ENCODE results near the gene FPGS. TPM values are rescaled to one million over a fixed set of nuclear protein-coding genes. Genes with fewer than 3 reads are reported as not detected.

FPGS gene
- total RNA-seq, 2 experiments from 2014 or later = 79.8 to 80.4 TPM

DNA sequence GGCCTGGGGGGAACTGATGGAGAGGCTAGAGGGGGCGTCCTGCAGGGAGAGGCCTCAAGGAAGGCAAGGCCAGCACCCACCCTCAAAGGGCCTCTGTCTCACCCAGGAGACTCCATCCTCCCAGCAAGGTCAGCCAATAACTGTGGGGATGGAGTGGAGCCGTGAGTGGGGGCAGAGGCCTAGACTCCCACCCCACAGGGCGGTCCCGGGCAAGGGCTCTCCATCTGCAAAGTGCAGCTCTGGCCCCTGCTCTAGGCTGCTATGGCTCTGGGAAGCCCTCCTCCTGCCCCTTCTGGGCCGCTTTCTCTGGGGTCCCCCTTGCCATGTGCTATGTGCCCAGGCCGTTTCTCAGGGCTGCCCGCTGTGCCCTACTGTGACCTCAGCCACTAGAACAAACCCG, 14.0 kb downstream of the FPGS start:
- Mint-ChIP-seq H3K27ac (no peak overlapping the region), H3K9me3 (no peaks in the 10 kb centered on the region), H3K36me3 (ENCODE audit: low read depth) (peaks cover 13% of the 10 kb centered on the region), H3K4me3 (no peak overlapping the region), H3K27me3 (no peaks in the 10 kb centered on the region), H3K4me1 (ENCODE audit: low read depth) (no peaks in the 10 kb centered on the region)
- ChIA-PET CTCF (interaction anchor here (0.6 to 1.0 kb wide), 2 partner anchors 11 to 71 kb away, joined by 3 read pairs; no protein-coding TSS in a partner anchor), POLR2A (interaction anchor here (0.5 to 2.1 kb wide), 5 partner anchors 9 to 36 kb away, joined by 3 to 8 read pairs (median 3); partner anchors contain the start of gene FPGS)
- TF ChIP-seq, protein P1, sequence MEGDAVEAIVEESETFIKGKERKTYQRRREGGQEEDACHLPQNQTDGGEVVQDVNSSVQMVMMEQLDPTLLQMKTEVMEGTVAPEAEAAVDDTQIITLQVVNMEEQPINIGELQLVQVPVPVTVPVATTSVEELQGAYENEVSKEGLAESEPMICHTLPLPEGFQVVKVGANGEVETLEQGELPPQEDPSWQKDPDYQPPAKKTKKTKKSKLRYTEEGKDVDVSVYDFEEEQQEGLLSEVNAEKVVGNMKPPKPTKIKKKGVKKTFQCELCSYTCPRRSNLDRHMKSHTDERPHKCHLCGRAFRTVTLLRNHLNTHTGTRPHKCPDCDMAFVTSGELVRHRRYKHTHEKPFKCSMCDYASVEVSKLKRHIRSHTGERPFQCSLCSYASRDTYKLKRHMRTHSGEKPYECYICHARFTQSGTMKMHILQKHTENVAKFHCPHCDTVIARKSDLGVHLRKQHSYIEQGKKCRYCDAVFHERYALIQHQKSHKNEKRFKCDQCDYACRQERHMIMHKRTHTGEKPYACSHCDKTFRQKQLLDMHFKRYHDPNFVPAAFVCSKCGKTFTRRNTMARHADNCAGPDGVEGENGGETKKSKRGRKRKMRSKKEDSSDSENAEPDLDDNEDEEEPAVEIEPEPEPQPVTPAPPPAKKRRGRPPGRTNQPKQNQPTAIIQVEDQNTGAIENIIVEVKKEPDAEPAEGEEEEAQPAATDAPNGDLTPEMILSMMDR (IDR thresholded peaks at IDR 0.05) = no peak
- no peak for DNase-seq
- intact Hi-C loops (cut with micrococcal nuclease) = no loop called here
- ATAC-seq = no peak

DNA sequence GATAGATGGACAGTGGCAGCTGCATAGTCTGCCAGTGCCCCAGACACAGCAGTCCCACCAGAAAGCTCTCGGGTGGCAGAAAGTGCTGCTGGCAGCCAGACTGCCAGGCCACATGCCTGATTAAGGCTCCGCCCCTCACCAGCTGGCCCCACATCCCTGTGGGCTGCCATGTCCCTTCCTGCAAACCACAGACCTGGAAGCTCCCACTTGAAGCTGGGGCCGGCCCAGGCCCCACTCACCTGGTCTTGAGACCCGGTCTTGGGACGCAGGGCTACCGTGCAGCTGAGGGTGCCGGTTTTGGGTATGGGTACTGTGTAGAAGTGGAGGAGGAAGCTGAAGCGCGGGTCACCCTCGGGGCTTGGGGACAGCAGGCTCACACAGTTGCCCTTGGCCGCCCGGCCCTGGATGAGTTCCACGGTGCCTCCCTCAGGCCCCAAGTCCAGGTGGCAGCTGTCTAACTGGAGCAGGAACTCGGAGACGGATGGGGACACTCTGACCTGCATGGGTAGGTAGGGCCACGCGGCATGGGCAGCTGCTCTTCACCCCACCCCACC, 15.3 kb downstream of the FPGS start:
- Mint-ChIP-seq H3K27me3 (no peaks in the 10 kb centered on the region), H3K27ac (no peak overlapping the region), H3K4me1 (ENCODE audit: low read depth) (no peaks in the 10 kb centered on the region), H3K4me3 (no peak overlapping the region), H3K36me3 (ENCODE audit: low read depth) (peaks cover 12% of the 10 kb centered on the region), H3K9me3 (no peaks in the 10 kb centered on the region)
- TF ChIP-seq, protein P1 (IDR thresholded peaks at IDR 0.05) = no peak
- CTCF ChIA-PET = interaction anchor here (0.7 to 1.9 kb wide), 3 partner anchors 52 to 83 kb away, joined by 3 to 5 read pairs (median 3); no protein-coding TSS in a partner anchor
- no peak for DNase-seq
- no peak for ATAC-seq
- POLR2A ChIA-PET = interaction anchor here (0.6 to 2.0 kb wide), 6 partner anchors 8 to 52 kb away, joined by 3 to 8 read pairs (median 3); partner anchors contain the start of gene FPGS
- intact Hi-C loops (cut with micrococcal nuclease) = no loop called here

DNA sequence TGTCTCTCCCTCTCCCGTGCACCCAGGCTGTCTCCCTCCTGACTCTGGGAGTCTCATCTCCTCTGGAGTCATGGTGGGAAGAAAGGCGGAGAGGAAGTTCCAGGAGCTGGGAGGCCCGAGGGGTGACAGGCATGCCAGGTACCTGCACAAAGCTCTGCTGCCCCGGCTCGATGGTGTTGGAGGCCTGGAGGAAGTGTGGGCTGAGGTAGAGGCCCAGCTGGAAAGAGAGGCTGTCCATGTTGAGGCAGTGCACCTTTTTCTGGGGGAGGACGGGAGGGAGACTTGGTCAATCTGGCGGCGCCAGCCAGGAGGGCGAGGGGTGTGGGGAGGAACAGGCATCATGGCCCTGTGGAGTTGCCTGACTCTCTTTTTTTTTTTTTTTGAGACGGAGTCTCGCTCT, 15.9 kb downstream of the FPGS start:
- no peak overlapping the region for H3K4me3 Mint-ChIP-seq
- intact Hi-C loops (cut with micrococcal nuclease) = no loop called here
- TF ChIP-seq, protein P1 (IDR thresholded peaks at IDR 0.05) = no peak
- no peak for ATAC-seq
- no peaks in the 10 kb centered on the region for H3K9me3 Mint-ChIP-seq
- no peak for DNase-seq
- CTCF ChIA-PET = interaction anchor here (0.7 to 1.9 kb wide), 2 partner anchors 51 to 84 kb away, joined by 3 to 5 read pairs; no protein-coding TSS in a partner anchor
- H3K36me3 Mint-ChIP-seq (ENCODE audit: low read depth) = peaks cover 8% of the 10 kb centered on the region
- H3K27me3 Mint-ChIP-seq = no peaks in the 10 kb centered on the region
- H3K27ac Mint-ChIP-seq = no peak overlapping the region
- POLR2A ChIA-PET = interaction anchor here (0.6 to 2.0 kb wide), 6 partner anchors 9 to 52 kb away, joined by 3 to 8 read pairs (median 3); partner anchors contain the start of gene FPGS
- H3K4me1 Mint-ChIP-seq (ENCODE audit: low read depth) = no peaks in the 10 kb centered on the region

DNA sequence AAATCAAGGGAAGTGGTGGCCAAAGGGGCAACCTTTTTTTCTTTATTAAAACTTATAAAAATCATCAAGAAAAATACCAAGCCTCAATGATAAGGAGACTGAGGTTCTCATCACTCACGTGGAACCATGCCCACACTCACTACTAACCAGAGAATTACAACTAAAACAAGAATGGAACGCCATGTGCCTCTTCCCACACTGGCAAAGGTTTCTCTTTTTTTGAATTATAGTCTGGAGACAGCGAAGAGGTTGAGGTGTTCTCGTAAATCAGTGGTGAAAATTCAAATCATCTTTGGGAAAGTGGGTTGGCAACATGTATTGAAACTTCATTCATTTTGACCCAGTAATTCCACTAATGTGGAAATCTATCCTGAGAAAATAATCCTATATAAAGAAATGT, 19.4 kb downstream of the FPGS start:
- TF ChIP-seq, protein P1 (IDR thresholded peaks at IDR 0.05) = no peak
- intact Hi-C loops (cut with micrococcal nuclease) = no loop called here
- ChIA-PET CTCF (no interaction called here), POLR2A (interaction anchor here (1.1 kb wide), 1 partner anchor 47 kb away, joined by 3 read pairs; no protein-coding TSS in a partner anchor)
- DNase-seq (no peak), ATAC-seq (no peak)
- H3K27me3 Mint-ChIP-seq = no peaks in the 10 kb centered on the region
- H3K27ac Mint-ChIP-seq = no peak overlapping the region
- H3K9me3 Mint-ChIP-seq = no peaks in the 10 kb centered on the region
- H3K4me1 Mint-ChIP-seq (ENCODE audit: low read depth) = no peaks in the 10 kb centered on the region
- peaks cover 11% of the 10 kb centered on the region for H3K36me3 Mint-ChIP-seq (ENCODE audit: low read depth)
- H3K4me3 Mint-ChIP-seq = no peak overlapping the region

DNA sequence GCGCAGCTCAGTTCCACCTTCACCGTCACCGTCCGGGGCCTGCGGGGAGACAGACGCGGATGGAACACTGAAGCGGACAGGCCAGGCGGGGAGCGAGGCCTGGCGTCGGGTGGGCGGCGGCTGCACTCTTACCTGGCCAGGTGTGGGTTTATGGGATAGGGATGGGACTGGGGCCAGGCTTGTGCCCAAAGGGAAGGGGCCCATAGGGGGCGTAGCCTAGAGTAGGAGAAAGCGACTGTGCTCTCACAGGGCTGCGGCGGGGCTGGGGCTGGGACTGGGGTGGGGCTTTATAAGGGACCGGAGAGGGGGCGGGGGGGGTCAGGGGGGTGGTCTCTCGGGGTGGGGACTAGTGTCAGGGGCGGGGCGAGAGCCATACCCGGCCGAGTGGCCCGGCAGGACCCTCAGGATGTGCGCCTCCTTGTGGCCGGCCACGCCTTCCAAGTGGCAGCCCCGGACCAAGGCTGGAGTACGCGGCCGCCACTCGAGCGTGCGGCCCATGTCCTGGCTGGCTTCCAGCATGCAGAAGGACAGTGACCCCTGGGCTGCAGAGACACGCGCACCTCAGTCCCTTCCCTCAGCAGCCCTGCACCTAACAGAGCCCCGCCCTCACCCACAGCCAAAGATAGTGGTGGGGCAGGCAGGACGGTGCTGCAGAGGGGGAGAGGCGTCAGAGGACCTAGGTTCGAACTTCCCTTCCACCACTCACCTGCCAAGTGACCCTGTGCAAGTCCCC, 22.8 kb downstream of the FPGS start:
- no peaks in the 10 kb centered on the region for H3K9me3 Mint-ChIP-seq
- no peak overlapping the region for H3K27ac Mint-ChIP-seq
- intact Hi-C loops (cut with micrococcal nuclease) = no loop called here
- ChIA-PET CTCF (interaction anchor here (0.8 to 1.1 kb wide), 4 partner anchors 40 to 91 kb away, joined by 3 read pairs; partner anchors contain the start of gene ST6GALNAC4), POLR2A (no interaction called here)
- H3K36me3 Mint-ChIP-seq (ENCODE audit: low read depth) = peaks cover 6% of the 10 kb centered on the region
- TF ChIP-seq, protein P1 (IDR thresholded peaks at IDR 0.05) = no peak
- H3K27me3 Mint-ChIP-seq = no peaks in the 10 kb centered on the region
- no peak overlapping the region for H3K4me3 Mint-ChIP-seq
- H3K4me1 Mint-ChIP-seq (ENCODE audit: low read depth) = no peaks in the 10 kb centered on the region
- DNase-seq (peak; percentile 21), ATAC-seq (no peak)

Data from activated CD8-positive, alpha-beta T cell treated with anti-CD3 and anti-CD28 coated beads for 36 hours (primary cell).